ENCODE data around the gene SLC43A3. TPM values are rescaled to one million over a fixed set of nuclear protein-coding genes. Genes with fewer than 3 reads are reported as not detected.

SLC43A3 gene
- total RNA-seq (10 to 100 TPM in 3 of 5 donors, 1 to 10 TPM in 2; 1.2 to 81.7 (median 10.5) TPM), polyA plus RNA-seq (10 to 100 TPM; 10.2 to 22.8 (median 15.0) TPM)
- long read RNA-seq, donor 1, partial matches to known transcripts, result 0 of 2 reads
- long read RNA-seq, donor 1, other reads (novel, unspliced or antisense), result 0 of 2 reads
- long read RNA-seq, donor 2, result 0 reads
- long read RNA-seq, donor 3, result 0 reads
- long read RNA-seq, donor 4, result 0 reads
- long read RNA-seq, donor 5, partial matches to known transcripts, result 0 of 1 reads
- long read RNA-seq, donor 5, other reads (novel, unspliced or antisense), result 0 of 1 reads
- long read RNA-seq, donor 6, partial matches to known transcripts, result 0 of 6 reads
- long read RNA-seq, donor 6, other reads (novel, unspliced or antisense), result 0 of 6 reads
- long read RNA-seq, donor 7, partial matches to known transcripts, result 0 of 3 reads
- long read RNA-seq, donor 7, other reads (novel, unspliced or antisense), result 0 of 3 reads
- long read RNA-seq, donor 8, partial matches to known transcripts, result 0 of 4 reads
- long read RNA-seq, donor 8, other reads (novel, unspliced or antisense), result 0 of 4 reads
- long read RNA-seq, donor 9, transcript SLC43A3-226 (1 exons, 1,796 nt), result major isoform, 8 of 10 reads
- long read RNA-seq, donor 9, partial matches to known transcripts, result 0 of 10 reads
- long read RNA-seq, donor 9, other reads (novel, unspliced or antisense), result 0 of 10 reads
- long read RNA-seq, donor 10, result 0 reads

GRCh38 chr11:57426929-57427726 lies at the start of gene SLC43A3:
TSS of gene SLC43A3 (minus strand) at chr11:57427121. CDS start at chr11:57426172, 949 bp downstream.
- H3K36me3 ChIP-seq, result peaks cover 0 to 14% (median 10%) of the 10 kb centered on the region in 4 donors
- 2 to 4% (median 2%) methylated on average over 19 to 39 of the region's 39 CpGs for WGBS, 5 donors
- H3K27me3 ChIP-seq, result no peaks in the 10 kb centered on the region
- intact Hi-C loops (cut with DNase I; ENCODE audit: low total_unique reads), result no loop called here
- peak within 1 kb of the TSS; percentile 45 to 59 (median 53) for H3K4me3 ChIP-seq
- H3K27ac ChIP-seq, result peak within 1 kb of the TSS; percentile 84 to 95 (median 92)
- H3K9me3 ChIP-seq, result no peaks in the 10 kb centered on the region
- TF ChIP-seq POLR2A (IDR thresholded peaks at IDR 0.05) (no peak), CTCF (IDR thresholded peaks at IDR 0.05) (no peak), EP300 (IDR thresholded peaks at IDR 0.05) (no peak), POLR2AphosphoS5 (IDR thresholded peaks at IDR 0.05) (peak; percentile 46 to 66 (median 53))
- peaks cover 47 to 84% (median 56%) of the 10 kb centered on the region in 4 donors for H3K4me1 ChIP-seq
- DNase-seq, result peak; percentile 76 to 88

GRCh38 chr11:57476047-57476756 lies 49.3 kb upstream of the SLC43A3 start:
- WGBS, 5 donors, result 3 to 11% (median 3%) methylated on average over 30 to 80 of the region's 80 CpGs
- Histone ChIP-seq H3K4me1 (peaks cover 22 to 56% (median 38%) of the 10 kb centered on the region in 4 donors), H3K4me3 (peak overlapping the region; percentile 51 to 61 (median 52)), H3K36me3 (no peaks in the 10 kb centered on the region), H3K27ac (peak overlapping the region; percentile 73 to 89 (median 84)), H3K27me3 (peaks cover 0 to 63% (median 8%) of the 10 kb centered on the region in 3 donors), H3K9me3 (no peaks in the 10 kb centered on the region)
- intact Hi-C loops (cut with DNase I; ENCODE audit: low total_unique reads), result no loop called here
- DNase-seq, result peak; percentile 65 to 82
- TF ChIP-seq POLR2A (IDR thresholded peaks at IDR 0.05), result no peak
- peak in 1 of 3 donors; percentile 10 for TF ChIP-seq POLR2AphosphoS5 (IDR thresholded peaks at IDR 0.05)

- peaks cover 22 to 56% (median 38%) of the 10 kb centered on the region in 4 donors for H3K4me1 ChIP-seq
- H3K27ac ChIP-seq, result peak overlapping the region in 2 of 5 donors; percentile 82 to 89
- intact Hi-C loops (cut with DNase I; ENCODE audit: low total_unique reads), result no loop called here
- no peak for DNase-seq
- no peak for TF ChIP-seq POLR2A (IDR thresholded peaks at IDR 0.05)
- no peak for TF ChIP-seq CTCF (IDR thresholded peaks at IDR 0.05)
- no peak for TF ChIP-seq EP300 (IDR thresholded peaks at IDR 0.05)
- TF ChIP-seq POLR2AphosphoS5 (IDR thresholded peaks at IDR 0.05), result no peak
- H3K27me3 ChIP-seq, result peaks cover 0 to 66% (median 8%) of the 10 kb centered on the region in 3 donors
- no peaks in the 10 kb centered on the region for H3K9me3 ChIP-seq
- no peaks in the 10 kb centered on the region for H3K36me3 ChIP-seq
- WGBS, 5 donors, result 66 to 87% (median 78%) methylated on average over 5 of the region's 5 CpGs
- H3K4me3 ChIP-seq, result peak overlapping the region; percentile 51 to 61 (median 52)
Observed at GRCh38 chr11:57475671-57476046, 48.7 kb upstream of the SLC43A3 start.

- Histone ChIP-seq H3K4me3 (no peak overlapping the region), H3K27ac (no peak overlapping the region), H3K27me3 (peaks cover 0 to 61% (median 8%) of the 10 kb centered on the region in 3 donors), H3K36me3 (no peaks in the 10 kb centered on the region), H3K9me3 (no peaks in the 10 kb centered on the region), H3K4me1 (peaks cover 22 to 56% (median 38%) of the 10 kb centered on the region in 4 donors)
- intact Hi-C loops (cut with DNase I; ENCODE audit: low total_unique reads), result no loop called here
- DNase-seq, result no peak
- WGBS, 5 donors, result 22 to 74% (median 63%) methylated on average over 1 of the region's 1 CpG
- TF ChIP-seq POLR2A (IDR thresholded peaks at IDR 0.05), result no peak
- no peak for TF ChIP-seq EP300 (IDR thresholded peaks at IDR 0.05)
- TF ChIP-seq POLR2AphosphoS5 (IDR thresholded peaks at IDR 0.05), result no peak
- TF ChIP-seq CTCF (IDR thresholded peaks at IDR 0.05), result no peak
Observed at GRCh38 chr11:57475191-57475590, 48.3 kb upstream of the SLC43A3 start.

Measured in stomach (tissue), 19 donors.